H54 (cell line): ENCODE results near the gene FAM83C.
"Not testable (repeated sequence)": the region's sequence is repeated elsewhere in the genome, so short reads cannot be mapped to it uniquely, and the experiment has no call there.

Experiments
- DNase-seq: peaks from one replicate; pipeline ENCODE4 v3.0.0; 2011; ENCODE audit warnings: low spot score, mixed read lengths; ENCODE audit not compliant: insufficient read length
- FAIRE-seq: peaks from 3 replicates; lab custom pipeline; 2011; peaks lifted over from hg19 to GRCh38; lab: Jason Lieb, UNC
- POLR2A ChIP-seq: IDR thresholded peaks from 2 replicates; pipeline ENCODE4 v1.6.1; 2011; ENCODE audit warnings: low read depth, mild to moderate bottlenecking, low read length

Gene FAM83C

DNA sequence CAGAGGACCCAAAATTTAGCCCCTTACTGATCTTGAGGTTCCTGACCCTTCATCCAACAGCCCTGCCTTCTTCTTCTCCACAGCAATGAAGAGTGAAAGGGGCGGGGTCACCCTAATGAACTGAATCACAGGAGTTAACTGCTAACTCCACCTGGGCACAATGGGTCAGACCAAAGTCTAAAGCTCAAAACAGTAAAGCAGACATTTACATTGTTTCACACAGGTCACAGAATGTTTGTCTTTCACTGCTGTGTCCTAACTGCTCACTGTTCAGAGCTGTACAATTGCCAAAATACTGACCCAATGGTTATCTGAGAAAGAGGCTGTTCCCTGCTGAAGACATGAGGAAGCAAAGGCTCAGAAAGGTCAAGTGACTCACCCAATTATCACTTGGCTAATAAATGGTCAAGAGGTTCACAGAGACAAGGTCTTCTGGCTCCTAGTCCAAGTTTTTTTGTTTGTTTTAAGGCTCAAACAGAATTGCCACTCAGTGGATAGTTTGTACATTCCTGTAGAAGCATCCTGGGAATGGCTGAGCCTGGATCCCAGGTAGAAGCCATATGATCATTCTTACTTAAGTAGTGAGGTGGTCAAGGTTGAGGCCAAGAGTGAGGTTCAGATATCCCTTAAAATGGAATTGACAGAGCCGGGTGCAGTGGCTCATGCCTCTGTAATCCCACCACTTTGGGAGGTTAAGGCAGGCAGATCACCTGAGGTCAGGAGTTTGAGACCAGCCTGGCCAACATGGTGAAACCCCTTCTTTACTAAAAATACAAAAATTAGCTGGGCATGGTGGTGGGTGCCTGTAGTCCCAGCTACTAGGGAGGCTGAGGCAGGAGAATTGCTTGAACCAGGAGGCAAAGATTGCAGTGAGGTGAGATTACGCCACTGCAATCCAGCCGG lies 35.1 kb upstream of the FAM83C start:
- FAIRE-seq, result no peak
- no peak for TF ChIP-seq POLR2A
- no peak for DNase-seq

DNA sequence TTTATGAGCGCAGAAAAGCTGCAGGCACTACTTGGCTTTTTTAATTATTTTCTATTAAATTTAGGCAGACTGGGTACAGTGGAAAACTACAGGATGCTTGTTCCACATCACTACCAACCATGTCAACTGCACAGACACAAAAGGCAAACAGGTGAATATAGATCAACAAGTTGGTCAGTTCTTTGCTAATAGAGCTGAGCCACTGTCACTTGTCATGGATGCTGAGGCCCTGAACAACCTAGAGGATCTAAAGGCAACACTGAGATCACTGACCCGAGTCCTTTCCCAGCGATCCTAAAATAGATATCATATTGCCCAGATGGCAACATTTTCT lies 34.5 kb upstream of the FAM83C start:
- TF ChIP-seq POLR2A, result no peak
- no peak for DNase-seq

DNA sequence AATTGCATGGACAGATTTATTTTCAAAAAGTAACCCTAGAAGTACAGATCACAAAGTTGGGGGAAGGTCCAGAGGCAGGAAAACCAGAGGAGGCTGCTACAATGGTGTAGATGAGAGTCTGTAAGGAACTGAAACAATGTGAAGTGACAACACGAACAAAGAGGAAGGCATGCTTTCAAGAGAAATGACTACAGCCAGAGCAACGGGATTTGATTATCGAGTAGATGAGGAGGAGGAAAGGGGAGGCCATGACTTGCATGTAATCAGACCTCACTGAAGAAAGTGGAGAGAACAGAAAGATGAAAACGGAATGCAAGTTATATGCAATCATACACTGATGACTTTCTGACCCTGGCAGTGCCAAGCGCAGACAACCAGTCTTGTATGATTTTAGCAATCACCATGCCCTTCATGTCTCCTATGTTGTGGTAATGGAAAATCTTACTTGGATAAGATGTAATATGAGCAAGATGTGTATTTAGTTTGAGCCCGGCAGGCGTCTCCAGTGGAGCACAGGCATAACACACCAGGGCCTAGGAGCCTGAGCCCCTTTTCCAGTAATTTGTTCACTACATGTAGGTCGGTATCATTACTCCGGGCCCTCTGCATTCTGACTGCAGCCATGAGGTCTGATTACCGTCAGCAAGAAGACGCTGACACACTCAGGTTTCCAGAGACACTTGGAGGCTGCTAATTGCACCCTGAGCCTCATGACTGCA lies 34.0 kb upstream of the FAM83C start:
- FAIRE-seq (no peak), DNase-seq (no peak)
- TF ChIP-seq POLR2A, result no peak

More for the DNA sequence above, 34.5 kb upstream of the FAM83C start:
- FAIRE-seq, result no peak

DNA sequence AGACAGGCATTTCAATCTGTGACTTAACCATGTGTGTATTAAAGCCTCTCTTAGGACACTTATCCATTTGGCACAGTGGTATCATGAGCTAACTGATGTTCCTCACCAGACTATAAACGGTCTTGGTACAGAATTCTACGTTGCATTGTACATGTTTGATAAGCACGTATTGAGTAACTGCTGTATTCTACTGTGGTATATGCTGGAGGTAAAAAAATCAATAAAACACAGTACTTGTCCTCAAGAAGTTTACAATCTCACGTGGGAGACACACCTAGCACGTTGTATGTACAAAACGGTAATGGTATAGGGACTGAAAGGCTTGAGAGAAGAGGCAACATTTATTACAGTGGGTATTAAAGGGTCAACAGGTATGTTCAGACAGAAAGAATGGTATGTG lies 33.2 kb upstream of the FAM83C start:
- FAIRE-seq (no peak), DNase-seq (no peak)
- TF ChIP-seq POLR2A, result no peak

DNA sequence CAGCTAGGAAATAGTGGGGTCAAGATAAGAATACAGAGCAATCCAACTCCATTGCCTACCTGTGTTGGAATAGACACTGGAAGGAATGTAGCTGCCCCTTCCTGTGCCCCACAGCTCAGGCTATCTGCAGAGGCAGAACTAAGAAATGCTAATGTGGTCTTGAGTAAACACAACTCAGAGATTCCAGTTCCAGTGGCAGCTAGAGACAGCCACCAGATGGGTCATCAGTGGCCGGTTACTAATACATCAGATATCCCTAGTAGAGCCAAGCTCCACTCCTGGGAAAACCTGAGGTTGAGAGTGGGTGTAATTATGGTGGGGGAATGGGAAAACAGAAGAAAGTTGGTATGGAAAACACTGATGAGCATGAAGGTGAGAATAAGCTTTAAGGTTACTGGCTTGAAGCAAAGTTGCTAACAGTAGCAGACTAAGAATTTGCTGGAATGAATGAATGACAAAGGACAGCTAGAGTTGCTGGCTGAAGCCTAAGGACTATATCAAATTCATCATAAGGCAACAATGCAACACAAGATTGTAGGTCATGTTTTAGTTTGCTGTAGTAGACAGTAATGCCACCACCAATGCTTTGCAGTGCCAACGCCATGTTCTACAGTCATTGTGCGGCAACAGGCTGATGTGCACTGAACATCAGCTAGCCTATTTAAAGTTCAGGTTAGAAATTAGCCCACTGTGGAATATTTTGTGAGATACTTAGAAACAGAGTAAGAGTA lies 28.3 kb upstream of the FAM83C start:
- no peak for TF ChIP-seq POLR2A
- no peak for DNase-seq
- no peak for FAIRE-seq

DNA sequence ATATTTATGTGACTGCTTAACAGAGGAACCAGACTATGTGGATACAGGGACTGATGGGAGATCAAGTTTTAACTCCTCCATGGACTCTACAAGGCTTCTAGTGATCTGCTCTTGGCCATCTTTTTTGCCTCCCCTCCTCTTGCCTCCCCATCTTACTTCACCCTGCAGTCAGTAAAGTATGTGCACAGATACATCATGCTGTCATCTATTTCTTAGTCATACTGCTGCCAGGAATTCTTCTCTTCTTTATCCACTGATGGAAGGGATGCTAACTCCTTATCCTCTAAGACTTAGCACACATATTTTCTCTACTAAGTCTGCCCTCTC lies 27.6 kb upstream of the FAM83C start:
- TF ChIP-seq POLR2A, result no peak
- FAIRE-seq, result no peak
- no peak for DNase-seq

DNA sequence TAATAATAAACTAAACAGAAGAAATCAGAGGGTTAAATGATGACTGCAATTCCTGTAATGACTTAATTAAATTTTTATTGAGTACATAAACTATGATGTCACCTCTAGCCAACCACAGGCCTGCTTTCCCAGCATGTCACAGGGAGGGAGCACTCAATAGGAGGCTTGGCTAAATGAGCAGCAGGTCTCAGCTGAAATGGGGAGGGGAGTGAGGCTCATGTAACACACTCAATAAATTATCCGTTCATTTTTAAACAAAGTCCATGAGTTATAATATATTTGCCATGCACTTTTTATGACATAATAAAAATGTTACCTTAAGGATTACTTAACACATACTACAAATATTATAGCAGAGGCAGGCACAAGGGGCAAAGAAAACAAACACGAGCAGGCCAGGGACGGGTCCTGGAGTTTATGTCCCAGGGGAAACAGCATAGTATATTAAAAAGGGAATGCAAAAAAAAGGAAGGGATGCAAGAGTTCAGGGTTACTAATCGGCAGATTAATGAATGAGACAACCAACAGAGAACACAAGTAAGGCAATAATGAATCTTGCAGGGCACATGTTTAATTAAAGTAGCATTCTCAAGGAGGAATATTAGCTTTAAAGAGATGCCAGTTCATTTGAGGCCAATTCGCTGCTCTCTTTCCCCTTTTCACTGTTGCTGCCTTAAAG lies 27.1 kb upstream of the FAM83C start:
- DNase-seq (no peak), FAIRE-seq (no peak)
- no peak for TF ChIP-seq POLR2A

DNA sequence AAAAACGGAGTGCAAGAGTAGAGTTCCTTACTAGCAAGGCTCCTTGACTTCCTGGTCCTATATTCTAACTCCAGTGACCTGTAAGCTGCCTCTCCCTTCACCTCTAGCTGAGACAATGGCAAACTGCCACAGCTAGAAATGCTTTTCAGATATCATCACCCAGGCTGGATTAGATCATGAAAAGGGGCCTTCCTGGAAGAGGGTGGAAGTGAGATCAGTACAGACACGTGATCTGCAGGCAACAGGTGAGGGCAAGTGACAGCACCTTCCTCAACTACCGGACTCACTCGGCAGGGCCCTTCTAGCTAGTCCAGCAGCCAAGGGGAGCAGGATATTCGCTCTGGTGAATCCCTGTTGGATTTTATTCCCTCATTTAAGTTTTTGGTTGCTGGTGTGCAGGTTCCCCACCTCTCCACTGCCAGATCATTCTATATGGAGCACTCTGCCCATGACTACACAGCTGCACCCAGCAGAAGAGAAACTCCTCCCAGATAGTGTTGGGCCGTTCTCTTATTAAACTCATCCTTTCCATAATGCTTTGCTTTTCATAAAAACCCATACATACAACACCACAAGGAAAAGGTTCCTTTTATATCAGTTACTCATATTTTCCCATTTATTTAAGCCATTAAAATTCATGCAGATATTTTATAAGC lies 26.4 kb upstream of the FAM83C start:
- no peak for TF ChIP-seq POLR2A
- DNase-seq (no peak), FAIRE-seq (peak; percentile 81)

DNA sequence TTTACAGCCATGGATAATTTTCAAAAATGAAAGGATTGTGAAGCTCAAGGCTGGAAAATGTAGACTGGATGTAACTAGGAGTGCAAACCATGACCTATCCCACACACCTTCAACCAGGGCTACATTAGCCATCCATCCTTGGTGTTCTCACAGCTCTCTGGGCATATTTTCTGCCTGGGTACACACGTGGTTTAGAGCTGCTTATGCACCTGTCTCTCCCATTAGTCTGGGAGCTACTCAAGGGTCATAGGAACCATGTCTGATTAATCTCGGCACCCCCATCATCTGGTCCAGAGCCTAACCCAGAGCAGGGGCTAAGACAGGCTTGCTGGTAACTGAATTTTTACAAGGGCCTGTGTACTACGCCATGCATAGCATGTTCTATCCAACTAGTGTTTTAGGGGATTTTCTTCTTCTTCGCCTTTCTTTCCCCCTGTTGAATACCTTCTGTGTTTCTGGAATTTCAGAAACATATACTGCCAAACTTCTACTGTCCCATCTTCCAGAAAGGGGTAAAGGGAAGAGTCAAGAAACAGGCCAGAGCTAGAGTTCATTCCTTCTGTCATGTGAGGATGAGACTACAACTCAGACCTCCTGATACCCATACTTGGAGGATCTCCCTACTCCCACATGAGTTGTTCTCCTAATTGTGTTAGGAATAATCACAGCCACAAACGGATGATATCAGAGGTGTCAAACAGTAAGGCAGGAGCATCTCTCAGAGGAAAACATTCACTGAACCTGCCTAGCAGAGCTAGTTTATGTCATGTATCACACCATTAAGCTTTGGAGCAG lies 25.4 kb upstream of the FAM83C start:
- no peak for FAIRE-seq
- no peak for DNase-seq
- TF ChIP-seq POLR2A, result no peak

DNA sequence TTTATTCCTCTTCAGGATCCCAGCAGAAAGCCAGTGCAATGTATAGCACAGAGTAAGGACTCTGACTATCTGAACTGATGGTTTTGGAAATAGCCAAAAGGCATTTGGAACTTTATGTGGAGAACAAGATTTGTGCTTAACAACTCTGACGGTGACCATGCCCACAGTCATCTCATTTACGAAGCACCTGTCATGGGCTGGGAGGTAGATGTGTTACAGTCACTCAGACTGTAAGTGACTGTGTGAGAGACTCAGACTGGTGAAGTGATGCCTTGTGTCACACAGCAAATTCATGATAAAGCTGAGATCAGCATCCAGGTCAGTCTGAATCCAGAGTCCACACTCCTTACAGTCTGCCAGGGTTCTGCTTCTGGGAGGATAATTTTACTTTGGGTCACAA lies 23.9 kb upstream of the FAM83C start:
- no peak for DNase-seq
- FAIRE-seq, result no peak
- no peak for TF ChIP-seq POLR2A

DNA sequence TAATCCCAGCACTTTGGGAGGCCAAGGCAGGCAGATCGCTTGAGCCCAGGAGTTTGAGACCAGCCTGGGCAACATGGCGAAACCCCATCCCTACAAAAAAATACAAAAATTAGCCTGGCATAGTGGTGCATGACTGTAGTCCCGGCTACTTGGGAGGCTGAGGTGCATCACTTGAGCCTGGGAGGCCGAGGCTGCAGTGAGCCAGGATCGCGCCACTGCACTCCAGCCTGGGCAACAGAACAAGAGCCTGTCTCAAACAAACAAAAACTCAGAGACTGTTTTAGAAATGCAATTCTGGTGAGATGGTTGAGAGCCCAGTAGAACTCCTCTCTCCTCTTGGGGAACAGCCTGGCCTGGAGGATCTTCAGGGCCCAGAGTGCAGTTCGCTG lies 23.4 kb upstream of the FAM83C start:
- not testable (repeated sequence) for FAIRE-seq, DNase-seq

DNA sequence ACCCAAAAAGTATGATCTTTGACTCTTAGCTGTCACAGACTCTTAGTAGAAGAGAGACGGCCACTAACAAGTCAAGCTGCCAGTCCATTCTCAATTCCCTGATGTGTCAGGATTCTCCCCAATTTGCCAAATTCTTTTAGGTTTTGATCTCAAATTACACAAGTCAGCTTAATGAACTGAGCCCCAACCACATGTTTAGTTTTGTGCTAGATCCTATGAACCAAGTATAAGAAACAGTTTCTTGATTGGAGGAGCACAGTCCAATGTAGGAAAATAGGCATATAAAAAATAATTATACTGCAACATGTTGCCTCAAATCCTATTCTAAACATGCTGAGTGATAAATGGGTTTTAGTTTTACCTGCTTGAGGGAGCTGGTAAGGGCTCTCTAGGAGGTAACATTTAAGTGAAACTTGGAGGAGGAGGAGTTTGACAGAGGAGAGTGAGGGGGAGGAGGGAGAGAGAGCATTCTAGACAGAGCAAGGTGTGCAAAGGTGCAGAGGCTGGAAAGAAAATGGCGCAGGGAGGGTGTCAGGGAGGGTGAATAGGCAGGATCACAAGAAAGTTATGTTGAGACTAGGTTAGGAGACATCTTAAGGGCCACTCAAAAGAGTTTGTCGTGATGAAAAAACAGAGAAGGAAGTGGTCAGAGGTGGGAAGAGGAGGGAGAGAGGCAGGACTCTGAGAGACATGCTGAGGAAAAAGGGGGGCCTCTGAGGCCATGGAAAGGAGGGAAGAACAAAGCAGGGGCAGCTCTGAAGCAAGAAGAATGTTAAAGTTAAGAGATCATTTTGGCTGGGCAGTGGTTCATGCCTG lies 22.8 kb upstream of the FAM83C start:
- TF ChIP-seq POLR2A, result no peak
- no peak for DNase-seq
- FAIRE-seq, result no peak
